GM12873 (cell line): ENCODE data around the gene DNASE1L3.
A peak's percentile ranks its signal among the peaks of the same experiment; 100 is the strongest.

Experiments
- CTCF ChIP-seq: IDR thresholded peaks from 2 replicates; pipeline ENCODE4 v1.5.1; 2012; ENCODE audit warnings: low read depth, mild to moderate bottlenecking, moderate library complexity, low read length, control low read depth; ENCODE audit not compliant: insufficient read depth; ENCODE audit errors: missing control alignments

DNASE1L3 gene

DNA sequence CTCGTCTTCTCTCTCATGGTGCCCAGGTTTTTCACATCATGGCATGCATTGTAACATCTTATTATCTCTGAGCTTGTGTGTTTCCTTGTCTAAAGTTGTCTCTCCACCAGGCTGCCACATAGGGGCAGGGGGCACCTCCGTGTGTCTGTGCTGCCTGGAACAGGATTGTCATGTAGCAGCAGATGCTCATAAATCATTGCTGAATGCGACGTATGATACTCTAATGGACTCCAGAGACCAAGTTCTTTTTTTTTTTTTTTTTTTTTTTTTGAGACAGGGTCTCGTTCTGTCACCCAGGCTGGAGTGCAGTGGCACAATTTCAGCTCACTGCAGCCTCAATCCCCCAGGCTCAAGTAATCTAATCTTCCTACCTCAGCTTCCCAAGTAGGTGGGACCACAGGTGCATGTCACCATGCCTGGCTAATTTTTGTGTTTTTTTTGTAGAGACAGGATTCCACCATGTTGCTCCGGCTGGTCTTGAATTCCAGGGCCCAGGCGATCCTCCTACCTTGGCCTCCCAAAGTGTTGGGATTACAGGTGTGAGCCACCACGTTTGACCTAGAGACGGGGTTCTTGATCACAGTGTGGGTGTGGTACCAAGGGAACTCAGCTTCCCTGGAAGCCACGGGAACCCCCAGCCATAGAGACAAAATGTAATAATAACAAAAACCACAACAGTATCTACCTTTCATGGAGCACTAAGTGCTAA is 4.7 kb upstream of the DNASE1L3 start:
- TF ChIP-seq CTCF, result no peak

DNA sequence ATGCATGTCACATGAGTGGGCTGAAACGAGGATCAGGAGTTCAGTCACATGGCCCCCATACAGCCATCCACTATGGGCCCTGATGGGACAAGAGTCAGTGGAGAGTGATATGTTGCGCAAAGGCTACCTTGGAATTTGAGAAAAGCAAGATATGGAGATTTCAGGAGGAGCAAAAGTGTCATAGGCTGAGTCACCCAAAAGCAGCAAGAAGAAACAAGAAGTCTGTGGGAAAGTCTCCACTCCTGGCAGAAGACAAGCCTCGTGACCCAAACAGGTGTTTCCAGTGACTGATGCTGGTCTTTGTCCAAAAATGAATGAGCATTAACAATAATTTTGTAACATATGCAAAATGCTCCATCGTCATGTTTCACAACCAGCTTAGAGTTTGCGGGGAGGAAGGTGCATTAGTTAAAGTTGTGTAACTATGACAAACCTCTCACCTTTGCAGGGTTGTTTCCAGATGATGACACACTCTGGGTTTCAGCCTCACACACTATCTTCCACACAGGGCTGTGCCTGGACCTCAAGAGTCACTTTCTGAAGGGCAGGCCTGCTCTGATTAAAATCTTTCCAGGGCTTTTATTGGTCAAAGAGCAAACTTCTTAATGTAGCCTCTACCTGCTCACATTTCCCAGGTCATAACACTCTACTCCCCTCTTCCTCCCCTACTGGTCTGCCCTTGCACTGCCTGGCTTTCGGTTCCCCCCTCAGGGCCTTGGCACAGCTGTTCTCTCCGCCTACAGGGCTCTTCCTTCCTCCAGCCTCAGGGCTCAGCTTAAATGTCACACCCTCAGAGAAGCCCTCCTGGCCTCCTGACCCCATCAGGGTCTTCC is 3.9 kb upstream of the DNASE1L3 start:
- TF ChIP-seq CTCF, result peak; percentile 70

GRCh38 chr3:58209933-58210332 is 839 bp downstream of the DNASE1L3 start:
- no peak for TF ChIP-seq CTCF

- no peak for TF ChIP-seq CTCF
Measured at GRCh38 chr3:58207954-58208353, 2.8 kb downstream of the DNASE1L3 start.

DNA sequence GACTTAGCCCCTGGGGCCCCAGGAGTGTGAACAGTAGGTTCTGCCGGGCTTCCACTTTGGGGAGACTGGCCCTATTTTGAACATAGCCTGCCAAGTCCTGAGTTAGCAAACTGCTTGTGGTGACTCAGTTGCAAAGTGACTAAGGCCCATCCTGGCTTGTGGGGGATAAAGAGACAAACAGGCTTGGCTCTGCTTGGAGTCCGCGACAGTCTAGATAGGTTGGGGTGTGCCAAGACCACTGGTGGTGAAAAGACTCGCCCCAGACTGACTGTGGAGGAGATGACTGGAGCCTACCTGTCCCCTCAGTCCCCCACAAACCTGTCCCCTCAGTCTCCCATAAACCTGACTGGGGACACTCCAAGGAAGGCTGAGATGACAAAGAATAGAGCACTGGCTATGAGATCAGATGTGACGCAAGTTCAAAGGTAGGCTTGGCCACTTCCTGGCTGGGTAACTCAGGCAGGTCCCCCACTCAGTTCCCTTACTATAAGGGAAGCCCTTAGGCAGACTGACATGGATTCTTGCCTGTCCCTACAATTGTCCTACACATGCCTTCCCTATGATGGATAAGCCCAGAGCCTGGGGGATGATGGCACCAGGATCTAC is 4.3 kb downstream of the DNASE1L3 start:
- no peak for TF ChIP-seq CTCF

GRCh38 chr3:58205981-58206380 is 4.8 kb downstream of the DNASE1L3 start:
- no peak for TF ChIP-seq CTCF

DNA sequence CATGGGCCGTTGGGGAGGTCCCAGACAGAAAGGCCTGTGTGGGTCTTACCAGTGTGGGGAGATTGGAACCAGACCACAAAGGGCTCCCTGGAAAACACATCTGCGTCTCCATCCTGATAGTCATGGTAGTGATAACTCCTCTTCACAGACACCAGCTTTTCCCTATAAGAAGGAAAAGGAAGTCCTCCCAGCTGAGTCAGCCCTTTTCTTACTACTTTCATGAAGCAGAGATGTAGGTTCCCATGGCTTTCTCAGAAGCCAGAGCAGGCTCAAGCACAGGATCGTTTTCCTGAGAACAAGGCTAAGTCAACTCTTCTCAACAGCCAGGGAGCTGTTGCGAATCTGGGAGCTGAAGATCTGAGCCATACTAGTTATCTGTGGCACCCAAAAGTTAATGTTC is 6.1 kb downstream of the DNASE1L3 start:
- no peak for TF ChIP-seq CTCF
